T-helper 17 cell (primary cell): ENCODE measurements around the gene ARMH3. TPM values are rescaled to one million over a fixed set of nuclear protein-coding genes. Genes with fewer than 3 reads are reported as not detected.

ENCODE experiments used
- total RNA-seq, 4 donors: library from RNA in 2 of 4; stranded (reverse) in 2 of 4; gene quantifications; one replicate each; pipeline ENCODE4 v1.2.3 and lab custom pipeline; 2022 to 2026

Gene ARMH3
- total RNA-seq, 2 donors from 2014 or later = 25.6 to 27.2 TPM

Other genes with a start within 250 kb of the ARMH3 start
- gene OGA, start 237.7 kb downstream of the ARMH3 start, total RNA-seq = 100 to 1,000 TPM; 411 to 421 TPM
- 1 to 10 TPM; 2.9 to 4.1 TPM for gene KCNIP2, start 212.4 kb downstream of the ARMH3 start, total RNA-seq
- 10 to 100 TPM; 12.4 to 15.8 TPM for gene HPS6, start 9.2 kb upstream of the ARMH3 start, total RNA-seq
- gene LDB1, start 64.2 kb upstream of the ARMH3 start, total RNA-seq = 100 to 1,000 TPM; 104 to 112 TPM
- 10 to 100 TPM; 38.3 to 41.0 TPM for gene PPRC1, start 76.9 kb upstream of the ARMH3 start, total RNA-seq
- gene NOLC1, start 96.2 kb upstream of the ARMH3 start, total RNA-seq = 10 to 100 TPM; 46.1 to 48.0 TPM
- not detected for gene ELOVL3, start 170.1 kb upstream of the ARMH3 start, total RNA-seq
- gene PITX3, start 185.3 kb upstream of the ARMH3 start, total RNA-seq = not detected
- gene GBF1, start 189.4 kb upstream of the ARMH3 start, total RNA-seq = 10 to 100 TPM; 42.8 to 44.6 TPM